Measurements from ENCODE around the gene CD2.
"Not testable (repeated sequence)": the region's sequence is repeated elsewhere in the genome, so short reads cannot be mapped to it uniquely, and the experiment has no call there.

The CD2 gene

GRCh38 chr1:116732726-116733125 is 21.5 kb upstream of the CD2 start:
- DNase-seq: no peak

DNA sequence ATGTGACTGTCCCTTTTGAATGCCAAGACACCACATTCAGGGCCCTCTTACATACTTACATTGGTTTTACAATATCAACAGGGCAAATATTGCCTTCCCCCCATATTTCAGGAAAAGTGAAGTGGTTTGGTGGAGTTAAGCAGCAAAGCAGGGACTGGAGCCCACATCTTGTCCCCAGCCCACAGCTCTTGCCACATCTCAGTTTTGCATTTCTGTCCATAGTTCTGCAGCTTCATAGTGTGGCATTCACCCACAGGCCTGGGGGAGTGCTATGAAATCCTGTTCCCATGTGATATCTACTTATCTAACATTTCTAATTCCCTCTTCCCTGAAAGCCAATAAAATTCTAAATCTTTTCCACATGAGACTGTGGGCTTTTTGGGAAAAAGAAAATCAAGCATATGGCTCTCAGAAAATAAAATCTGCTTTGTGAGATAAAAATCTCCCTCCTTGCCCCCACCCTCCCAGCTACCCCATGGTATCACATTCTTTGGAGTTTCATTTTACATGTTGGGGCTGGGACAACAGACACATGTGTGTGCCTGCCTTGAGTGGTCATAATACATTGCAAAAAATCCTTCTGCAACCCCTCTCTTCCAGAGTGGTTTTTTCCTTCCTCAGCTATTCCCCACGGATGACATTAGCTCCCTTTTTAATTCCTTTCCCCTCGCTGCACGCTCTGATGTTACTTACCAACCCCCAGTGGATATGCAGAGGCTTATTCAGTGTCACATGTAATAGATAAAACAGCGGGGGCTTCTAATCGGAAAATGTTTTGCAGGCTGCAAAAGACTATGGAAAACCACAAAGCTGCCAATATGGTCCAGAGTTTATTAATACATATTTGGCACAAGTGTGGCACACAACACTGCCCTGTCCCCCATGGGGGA is 20.5 kb upstream of the CD2 start:
- peak; percentile 82 for DNase-seq

DNA sequence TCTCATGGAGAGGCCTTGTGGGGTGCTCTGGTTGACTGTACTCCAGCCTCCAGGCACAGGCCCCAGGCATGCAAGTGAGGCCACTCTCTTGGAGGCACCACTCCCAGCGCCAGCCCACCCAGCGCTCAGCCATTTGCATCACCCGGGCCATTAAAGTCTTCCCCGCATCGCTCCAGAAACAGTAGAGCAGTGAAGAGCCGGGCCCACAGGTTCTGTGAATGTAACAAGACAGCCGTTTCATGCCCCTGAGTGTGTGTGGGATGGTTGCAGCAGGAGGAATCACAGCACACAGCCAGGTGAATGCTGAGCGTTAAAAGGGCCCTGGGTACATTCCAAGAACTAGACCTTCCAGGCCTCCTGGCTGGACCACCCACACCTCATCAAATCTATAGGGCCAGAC is 19.0 kb upstream of the CD2 start:
- no peak for DNase-seq

DNA sequence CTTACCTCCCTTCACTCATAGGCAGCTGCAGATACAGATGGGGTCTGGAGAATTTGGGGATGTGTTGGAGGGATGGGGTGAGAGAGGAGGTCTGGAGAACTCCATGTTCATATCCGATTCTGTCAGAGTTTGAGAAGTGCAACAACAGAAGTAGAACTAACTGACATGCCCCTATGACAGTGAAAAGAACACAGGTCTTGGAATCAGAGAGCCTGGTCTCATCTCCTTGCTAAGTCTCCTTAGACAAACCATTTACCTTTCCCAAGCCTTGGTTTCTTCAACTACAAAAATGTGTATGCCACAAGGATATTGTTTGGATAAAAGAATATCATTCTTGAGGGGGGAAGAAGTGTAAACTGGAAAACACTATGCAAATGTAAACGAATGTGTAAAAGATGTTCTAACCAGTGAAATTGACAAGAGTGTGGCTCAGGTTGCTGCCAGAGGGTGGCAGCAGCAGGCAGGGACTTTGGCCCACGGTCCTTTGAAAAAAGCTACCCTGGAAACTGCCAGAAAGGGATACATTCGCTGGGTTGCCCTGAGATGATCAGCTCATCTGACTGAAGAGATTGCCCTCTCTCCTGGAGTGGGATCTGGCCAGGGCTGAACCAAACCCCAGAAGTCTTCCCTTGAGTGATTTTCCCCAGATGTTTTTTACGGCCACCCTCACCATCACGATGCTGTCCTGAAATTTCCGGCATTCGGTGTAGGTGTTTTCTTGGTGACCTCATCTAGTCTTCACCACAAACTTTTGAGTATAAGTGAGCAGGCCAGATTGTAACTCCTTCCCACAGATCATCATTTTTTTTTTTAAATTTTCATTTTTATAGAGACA is 17.0 kb upstream of the CD2 start:
- peak; percentile 81 for DNase-seq

- DNase-seq: no peak
These were observed 16.3 kb upstream of the CD2 start for GRCh38 chr1:116737855-116738321.

GRCh38 chr1:116738673-116739370 is 15.4 kb upstream of the CD2 start:
- DNase-seq: no peak

GRCh38 chr1:116739371-116740012 is 14.7 kb upstream of the CD2 start:
- no peak for DNase-seq

DNA sequence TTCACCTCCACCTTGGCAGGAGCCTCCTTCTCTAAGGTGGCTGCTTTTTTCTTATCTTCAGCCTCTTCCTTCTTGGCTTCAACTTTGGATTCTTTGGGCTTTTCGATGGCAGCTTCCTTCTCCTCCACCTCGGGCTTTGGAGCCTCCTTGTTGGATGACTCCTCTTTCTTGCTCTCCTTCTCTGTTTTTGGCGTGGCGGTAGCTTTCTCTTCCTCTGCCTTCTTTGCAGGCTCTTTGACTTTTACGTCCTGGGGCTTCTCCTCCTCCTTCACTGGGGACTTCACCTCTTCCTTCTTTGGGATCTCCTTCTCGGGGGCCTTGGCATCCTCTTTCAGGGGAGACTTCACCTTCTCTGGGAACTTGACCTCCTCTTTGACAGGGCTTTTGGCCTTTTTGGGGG is 13.9 kb upstream of the CD2 start:
- no peak for DNase-seq

- DNase-seq: no peak
These were observed 13.5 kb upstream of the CD2 start for GRCh38 chr1:116740746-116741145.

GRCh38 chr1:116741836-116742565 is 12.2 kb upstream of the CD2 start:
- no peak for DNase-seq

DNA sequence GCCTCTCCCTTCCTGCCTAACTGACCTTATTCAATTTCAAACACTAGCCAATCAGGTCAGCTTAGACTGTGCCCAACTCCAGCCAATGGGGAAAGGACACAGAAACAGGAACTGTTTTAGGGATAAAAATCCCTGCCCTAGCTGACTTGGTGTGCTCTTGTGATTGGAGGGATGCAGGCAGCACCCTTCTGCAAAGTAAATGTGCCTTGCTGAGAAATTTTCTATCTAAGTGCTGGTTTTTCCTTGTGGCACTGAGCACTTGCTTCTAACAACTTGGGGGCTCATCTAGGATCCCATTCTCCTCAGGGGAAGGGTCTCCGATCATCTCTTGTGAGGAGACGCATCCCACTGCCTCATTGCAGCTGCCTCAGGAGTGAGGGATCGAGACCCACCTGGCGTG is 10.7 kb upstream of the CD2 start:
- DNase-seq: no peak

GRCh38 chr1:116748272-116748671 is 6.0 kb upstream of the CD2 start:
- DNase-seq: no peak

- no peak for DNase-seq
These were observed 3.1 kb upstream of the CD2 start for GRCh38 chr1:116751146-116751545.

- DNase-seq: no peak
These were observed 2.6 kb upstream of the CD2 start for GRCh38 chr1:116751621-116752020.

DNA sequence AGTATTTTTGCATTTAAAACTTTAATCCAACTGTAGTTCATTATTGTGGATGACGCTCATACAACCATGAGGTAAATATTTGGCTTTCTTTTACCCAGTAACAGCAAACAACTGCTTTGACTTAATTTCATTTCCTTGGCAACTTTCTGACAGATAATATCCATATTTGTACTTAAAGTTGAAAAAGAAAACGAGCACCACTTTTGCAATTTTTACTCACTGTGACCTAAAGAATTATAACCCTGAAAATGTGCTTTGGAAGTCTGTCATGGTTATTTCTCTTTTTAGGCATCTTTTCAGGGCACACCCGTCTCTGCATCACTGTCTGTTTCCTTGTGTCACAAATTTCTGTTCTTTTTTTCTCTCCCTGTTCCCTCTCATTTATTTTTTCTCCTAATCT is 918 bp upstream of the CD2 start:
- DNase-seq: no peak

DNA sequence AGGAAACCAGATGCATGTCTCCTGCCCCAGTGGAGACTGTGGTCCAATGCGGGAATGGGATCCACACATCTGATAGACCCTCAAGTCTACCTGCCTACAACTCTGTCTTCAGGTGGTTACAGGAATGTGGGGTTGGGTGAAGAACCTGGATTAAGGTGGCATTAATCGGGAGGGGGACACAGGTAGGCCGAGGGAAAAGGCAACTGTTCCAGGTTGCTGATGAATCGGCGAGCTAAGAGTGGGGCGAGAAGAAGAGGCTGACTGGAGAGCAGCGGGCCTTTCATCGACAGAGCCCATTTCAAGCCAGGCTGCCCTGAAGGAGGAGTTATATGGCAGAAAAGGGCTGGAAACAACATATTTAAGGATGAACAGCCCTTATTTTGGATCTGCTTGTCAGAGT is 836 bp downstream of the CD2 start:
- DNase-seq: no peak

GRCh38 chr1:116755681-116756080 is 1.5 kb downstream of the CD2 start:
- no peak for DNase-seq

DNA sequence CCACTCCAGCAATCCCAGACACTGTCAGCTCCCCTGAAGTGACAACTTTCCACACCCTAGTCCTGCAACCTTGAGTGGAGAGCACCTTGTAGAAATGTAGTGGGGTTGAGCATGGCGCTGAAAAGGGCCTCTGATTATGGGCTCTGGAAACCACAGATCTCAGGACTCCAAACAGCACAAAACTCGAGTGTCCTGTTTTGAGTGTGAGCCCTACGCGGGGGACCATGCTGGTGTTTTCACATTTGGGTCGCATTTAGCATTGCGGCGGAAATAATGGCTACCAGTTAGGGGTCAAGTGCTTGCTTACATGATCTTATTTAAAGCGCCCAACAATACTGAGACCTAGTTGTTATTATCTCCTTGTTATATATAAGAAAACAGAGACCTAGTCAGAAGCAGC is 1.9 kb downstream of the CD2 start:
- not testable (repeated sequence) for DNase-seq

GRCh38 chr1:116758456-116758815 is 4.2 kb downstream of the CD2 start:
- not testable (repeated sequence) for DNase-seq

- DNase-seq: no peak
These were observed 5.4 kb downstream of the CD2 start for GRCh38 chr1:116759636-116760035.

- no peak for DNase-seq
These were observed 6.3 kb downstream of the CD2 start for GRCh38 chr1:116760487-116760886.

DNA sequence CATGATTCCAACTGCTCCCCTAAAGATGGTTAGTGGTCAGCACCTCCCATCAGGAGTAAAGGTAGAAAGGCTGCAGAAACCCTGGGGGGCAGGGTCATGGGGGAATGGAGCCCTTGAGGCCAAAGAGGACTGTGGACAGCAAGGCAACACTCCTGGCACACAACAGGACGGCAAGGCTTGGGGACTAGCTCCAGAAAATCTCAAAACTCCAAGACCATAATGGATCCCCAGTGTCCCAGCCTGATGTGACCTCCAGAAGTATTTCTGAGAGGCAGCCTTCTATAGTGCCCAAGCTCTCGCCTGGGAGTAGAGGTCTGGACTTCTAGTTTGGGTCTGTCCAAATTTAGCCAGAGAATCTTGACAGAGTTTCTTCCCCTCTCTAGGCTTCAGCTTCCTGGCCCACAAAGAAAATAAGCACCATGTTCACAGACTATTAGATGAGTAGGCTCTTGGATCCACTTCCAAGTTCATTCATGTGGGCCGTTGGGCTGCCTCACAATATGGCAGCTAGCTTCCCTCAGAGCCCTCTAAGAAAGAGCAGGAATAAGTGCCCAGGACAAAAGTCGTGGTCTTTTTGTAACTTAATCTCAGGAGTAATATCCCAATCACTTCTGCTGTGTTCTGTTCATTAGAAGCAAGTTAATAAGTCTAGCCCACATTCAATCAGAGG is 6.9 kb downstream of the CD2 start:
- DNase-seq: no peak

Data from eye (tissue), 1 donor.